Frontal cortex (tissue), 4 donors: ENCODE data around the gene CDK4. TPM values are rescaled to one million over a fixed set of nuclear protein-coding genes. Genes with fewer than 3 reads are reported as not detected.

Experiments
- DNase-seq, 2 donors: peaks; one replicate each; pipeline ENCODE4 v3.0.0; 2012; ENCODE audit warnings: low spot score in 2 of 2
- FAIRE-seq: peaks from 2 replicates; lab custom pipeline; 2012; peaks lifted over from hg19 to GRCh38; lab: Jason Lieb, UNC
- total RNA-seq: library from RNA; depleted of rRNA; stranded (reverse); fragments of >200 nt; gene quantifications from one replicate; pipeline ENCODE4 v1.2.3, GENCODE V29; 2014
- donor health status: control.
- donor health status: control.
- donor health status: control.

Gene CDK4
- total RNA-seq, 1 donor from 2014 or later, result 51.4 TPM

DNA sequence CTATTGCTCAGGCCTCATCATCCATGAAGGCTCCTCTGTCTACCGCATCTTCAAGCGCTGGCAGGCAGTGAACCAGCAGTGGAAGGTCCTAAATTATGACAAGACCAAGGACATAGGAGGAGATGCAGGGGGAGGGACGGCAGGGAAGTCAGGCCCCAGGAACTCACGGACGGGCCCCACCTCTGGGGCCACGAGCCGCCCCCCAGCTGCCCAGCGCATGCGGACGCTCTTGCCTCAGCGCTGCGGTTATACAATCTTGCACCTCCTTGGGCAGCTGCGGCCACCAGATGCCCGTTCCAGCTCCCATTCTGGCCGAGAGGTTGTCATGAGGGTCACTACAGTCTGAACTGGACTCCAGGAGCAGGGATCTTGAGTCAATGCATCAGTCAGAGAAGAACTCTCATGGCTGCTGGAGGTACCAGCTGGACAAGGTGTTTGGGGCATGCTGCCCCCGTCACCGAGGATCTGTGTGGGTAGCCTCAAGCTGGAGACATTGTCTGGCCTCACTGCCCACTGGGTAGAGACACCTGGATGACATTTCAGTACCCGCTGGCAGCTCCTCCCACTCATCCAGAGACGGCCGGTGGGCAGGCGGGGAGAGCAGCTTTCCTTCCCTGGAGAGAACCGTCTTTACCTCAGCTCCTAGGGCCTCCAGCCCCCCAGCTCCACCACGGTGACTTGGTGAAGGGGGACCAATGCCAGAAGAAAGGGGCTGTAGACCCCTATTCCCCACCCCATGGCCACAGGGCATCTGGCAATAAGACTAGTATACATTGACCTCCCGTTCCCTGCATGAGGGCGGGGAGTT, 6.6 kb upstream of the CDK4 start:
- DNase-seq (no peak), FAIRE-seq (no peak)

DNA sequence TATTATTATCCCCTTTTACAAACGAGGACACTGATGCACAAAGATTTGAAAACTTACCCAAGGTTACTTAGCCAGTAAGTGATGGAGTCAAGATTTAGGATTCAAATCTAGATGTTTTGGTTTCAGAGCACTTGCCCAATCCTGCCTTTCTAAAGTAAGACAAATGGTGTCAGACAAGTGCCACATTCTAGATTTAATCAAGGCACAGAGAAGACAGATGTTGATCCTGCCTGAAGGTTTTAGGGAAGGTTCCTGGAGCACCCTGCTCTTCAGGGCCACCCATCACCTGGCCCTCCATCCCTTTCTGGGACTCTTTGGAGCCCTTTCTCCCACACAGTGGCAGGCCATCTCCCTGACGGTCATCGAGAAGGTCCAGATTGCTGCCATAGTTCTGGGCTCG, 5.7 kb upstream of the CDK4 start:
- no peak for FAIRE-seq
- no peak for DNase-seq

DNA sequence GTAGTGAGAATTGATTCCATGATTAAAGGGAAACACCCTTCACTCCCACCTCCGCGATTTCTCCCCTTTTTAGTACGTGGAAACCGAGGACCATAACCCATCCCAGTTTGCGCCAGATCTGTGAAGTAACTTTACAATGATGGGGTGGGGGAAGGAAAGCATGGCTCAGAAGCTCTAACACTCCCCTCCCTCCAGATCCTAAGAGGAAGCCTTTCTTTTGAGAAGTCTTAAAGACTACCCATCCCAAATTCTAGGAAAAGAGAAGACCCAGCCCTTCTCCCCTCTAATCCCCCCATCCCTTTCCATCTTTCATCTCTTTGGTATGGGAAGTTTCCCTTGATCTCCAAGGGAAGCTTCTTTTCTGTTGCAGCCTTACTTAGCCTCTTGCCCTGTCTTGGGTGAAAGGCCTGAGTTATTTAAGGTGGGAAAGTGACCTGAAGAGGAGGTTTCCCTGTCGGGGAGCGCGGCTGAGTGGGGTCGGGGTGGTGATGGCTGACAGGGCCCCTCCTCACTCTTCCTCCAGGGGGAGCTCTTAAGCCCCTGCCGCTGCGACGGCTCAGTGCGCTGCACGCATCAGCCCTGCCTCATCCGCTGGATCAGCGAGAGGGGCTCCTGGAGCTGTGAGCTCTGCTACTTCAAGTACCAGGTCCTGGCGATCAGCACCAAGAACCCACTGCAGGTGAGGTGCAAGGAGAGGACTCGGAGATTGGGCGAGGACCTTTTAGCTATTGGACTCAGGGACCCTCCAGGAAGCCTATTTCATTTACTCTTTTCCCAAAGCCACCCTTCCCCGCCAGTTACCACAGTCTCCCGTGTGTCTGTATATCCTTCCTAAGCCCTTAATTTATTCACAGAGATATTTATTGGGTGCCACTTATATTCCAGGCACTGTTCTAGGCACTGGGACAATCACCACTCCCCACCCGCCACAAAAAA, 4.6 kb upstream of the CDK4 start:
- DNase-seq (no peak), FAIRE-seq (no peak)

DNA sequence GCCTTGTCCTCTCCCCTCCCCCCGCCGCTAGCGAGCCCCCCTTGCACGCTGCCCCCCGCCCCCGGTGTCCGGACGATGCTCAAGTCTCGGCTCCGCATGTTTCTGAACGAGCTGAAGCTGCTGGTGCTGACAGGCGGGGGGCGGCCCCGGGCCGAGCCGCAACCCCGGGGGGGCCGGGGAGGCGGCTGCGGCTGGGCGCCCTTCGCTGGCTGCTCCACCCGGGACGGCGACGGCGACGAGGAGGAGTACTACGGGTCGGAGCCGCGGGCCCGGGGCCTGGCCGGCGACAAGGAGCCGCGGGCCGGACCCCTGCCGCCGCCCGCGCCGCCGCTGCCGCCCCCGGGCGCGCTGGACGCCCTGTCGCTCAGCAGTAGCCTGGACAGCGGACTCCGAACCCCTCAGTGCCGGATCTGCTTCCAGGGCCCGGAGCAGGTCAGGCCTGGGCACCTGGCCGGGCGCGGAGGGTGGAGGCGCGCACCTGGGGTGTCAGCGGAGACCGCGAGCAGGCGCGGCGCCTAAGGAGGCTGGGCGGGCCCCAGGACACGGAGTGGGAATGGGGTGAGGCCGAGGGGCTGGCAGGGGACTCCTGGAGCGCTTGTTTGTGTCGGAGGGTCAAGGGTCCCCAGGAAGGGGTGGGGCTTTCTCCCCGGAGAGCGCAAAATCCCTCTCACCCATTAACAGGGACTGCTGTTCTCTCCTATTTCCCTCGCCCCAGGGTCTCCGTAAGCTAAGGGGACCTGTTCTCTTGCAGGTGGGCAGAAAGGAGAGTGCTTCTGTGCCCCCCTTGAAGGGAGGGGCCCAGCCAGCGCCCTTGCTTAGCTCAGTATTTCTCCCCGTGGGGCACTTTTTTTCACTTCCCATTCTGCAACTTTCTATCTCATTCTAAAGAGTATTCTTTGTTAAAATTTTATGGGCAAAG, 3.6 kb upstream of the CDK4 start:
- FAIRE-seq (no peak), DNase-seq (peak in 1 of 2 donors; percentile 75)

DNA sequence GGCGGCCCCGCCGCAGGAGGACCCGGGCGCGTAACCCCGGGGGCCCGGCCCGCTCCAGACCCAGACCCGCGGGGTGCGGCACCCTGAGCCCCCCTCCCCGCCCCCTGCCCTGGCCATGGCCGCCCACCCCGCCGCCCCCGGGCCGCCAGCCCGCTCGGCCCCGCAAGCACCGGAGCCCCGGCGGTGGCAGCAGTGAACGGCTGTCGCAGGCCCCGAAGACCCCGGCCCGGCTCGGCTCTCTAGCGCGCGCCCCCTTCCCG, 3.0 kb upstream of the CDK4 start:
- peak in 1 of 2 donors; percentile 54 for DNase-seq
- no peak for FAIRE-seq

DNA sequence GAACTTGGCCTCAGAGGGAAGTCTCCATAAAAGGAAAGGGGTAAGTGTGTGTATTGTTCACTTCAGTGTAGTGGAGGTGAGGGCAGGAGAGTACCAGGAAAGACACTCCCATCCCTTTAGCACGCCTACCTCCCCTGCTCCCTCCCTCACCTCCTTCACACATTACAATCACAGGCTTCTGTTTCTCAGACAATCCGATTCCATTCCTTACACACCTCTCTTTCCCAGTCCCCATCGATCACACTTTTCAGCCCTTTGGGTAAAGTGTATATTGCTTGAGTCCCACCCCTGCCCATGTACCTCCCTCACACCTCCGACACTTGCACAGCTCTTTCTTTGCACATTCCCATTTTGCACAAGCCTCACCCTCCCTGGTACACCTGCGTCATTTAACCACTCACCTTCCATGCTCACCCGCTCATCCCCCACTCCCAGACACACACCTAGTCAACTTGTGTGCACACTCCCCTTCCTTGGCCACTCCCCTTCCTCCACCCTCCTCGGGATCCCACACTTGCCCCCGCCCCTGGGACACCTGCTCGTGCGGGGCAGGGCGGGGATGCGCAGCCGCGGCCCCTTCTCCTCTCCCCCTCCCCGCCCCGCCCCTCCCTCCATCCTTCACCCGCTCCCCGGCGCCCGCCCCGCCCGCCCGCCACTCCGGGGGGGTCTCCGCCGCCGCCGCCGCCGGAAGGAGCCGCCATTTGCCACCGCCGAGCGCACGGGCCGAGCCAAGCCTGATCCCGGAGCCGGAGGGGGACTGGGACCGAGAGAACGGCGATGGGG, 2.5 kb upstream of the CDK4 start, which contains the start of gene MARCHF9:
MARCHF9 (plus strand) TSS at position 693 of the 783 bp plus-strand sequence. CDS start 426 bp downstream, outside the sequence.
- DNase-seq (peak; percentile 74 to 80), FAIRE-seq (no peak)

DNA sequence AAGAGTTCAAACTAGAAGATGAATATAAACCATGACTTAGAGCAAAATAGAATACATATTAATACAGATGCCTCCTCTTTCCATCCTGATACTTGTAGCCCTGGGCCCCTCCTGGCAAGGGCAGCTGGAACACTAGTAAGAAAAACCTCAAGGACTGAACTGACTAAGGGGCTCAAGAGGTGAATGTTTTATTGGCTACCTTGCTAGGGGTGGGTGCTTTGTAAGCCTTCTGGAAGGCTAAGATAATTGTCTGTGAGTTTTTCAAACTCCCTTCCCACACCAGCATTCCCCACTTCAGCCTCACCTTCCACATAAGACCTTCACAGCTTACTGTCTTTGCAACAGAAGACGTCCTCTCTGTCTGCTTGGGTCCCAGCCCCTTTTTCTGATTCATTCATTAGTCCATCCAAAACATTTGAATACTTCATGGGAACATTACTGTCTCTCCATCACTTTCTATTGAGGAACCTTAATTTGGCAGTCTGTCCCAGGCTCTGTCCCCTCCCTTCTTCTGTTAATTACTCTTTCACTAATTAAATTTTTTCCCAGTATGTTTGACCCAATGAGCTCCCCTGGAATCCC, 1.7 kb upstream of the CDK4 start:
- DNase-seq (no peak), FAIRE-seq (no peak)

DNA sequence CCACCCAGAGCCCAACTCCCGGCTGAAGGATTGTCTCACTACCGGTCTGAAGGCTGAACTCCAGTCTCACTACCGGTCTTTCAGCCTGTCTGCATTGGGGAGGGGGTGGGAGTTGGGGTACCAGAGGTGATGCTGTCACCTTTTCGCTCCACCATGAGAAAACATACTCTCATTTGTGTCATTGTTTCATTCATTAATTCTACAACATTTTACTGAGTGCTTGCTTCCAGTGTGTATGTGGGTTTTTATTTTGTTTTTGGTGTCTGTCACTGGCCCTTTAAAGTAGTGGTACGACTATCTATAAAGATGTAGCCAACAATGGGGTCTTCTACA, 524 bp upstream of the CDK4 start:
- FAIRE-seq, result no peak

DNA sequence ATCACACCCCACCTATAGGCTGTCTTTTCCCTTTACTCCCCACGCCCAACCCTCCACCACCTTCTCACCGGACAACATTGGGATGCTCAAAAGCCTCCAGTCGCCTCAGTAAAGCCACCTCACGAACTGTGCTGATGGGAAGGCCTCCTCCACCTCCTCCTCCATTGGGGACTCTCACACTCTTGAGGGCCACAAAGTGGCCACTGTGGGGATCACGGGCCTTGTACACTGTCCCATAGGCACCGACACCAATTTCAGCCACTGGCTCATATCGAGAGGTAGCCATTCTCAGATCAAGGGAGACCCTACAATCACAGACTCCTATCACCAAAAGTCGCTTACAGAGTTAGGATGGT, 700 bp downstream of the CDK4 start:
- no peak for FAIRE-seq

More for the DNA sequence above, 524 bp upstream of the CDK4 start:
- DNase-seq, result no peak

DNA sequence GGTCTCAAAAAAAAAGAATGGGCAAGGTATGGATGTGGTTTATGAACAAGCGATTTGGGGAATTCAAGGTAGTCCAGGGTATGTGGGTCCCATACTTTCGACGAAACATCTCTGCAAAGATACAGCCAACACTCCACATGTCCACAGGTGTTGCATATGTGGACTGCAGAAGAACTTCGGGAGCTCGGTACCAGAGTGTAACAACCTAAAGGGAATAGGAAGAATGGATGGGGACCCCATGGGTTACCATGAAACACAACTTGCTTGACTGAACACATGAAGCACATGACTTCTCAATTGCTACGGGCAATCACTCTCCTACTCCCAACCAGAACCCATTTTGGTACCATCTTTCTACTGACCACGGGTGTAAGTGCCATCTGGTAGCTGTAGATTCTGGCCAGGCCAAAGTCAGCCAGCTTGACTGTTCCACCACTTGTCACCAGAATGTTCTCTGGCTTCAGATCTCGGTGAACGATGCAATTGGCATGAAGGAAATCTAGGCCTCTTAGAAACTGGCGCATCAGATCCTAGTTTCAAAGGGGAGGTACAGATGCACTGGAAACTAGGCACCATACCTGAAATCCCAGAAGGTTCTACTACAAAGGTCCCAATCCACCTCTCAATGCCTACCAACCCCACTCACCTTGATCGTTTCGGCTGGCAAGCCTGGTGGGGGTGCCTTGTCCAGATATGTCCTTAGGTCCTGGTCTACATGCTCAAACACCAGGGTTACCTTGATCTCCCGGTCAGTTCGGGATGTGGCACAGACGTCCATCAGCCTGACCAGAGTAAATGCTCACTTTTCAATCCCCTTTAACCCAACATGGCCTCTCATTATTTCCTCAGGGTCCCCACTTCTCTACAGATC, 1.3 kb downstream of the CDK4 start:
- no peak for DNase-seq

More for the DNA sequence above, 700 bp downstream of the CDK4 start:
- no peak for DNase-seq

DNA sequence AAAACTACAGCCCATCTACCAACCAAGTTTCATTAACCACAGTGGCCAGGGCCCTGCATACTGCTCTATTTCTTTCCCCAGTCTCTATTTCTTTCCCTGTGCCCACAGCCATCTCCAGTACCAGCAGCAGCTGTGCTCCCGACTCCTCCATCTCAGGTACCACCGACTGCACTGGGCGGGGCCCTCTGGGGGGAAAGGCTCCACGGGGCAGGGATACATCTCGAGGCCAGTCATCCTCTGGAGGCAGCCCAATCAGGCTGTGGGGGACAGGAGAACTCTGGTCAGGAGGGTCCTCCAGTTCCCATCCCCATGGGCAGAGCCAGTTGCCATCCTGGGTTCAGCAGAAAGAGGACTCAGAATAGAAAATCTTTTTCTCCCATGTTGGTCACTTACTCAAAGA, 3.0 kb downstream of the CDK4 start:
- DNase-seq, result no peak
- no peak for FAIRE-seq

More for the DNA sequence above, 1.3 kb downstream of the CDK4 start:
- FAIRE-seq, result no peak

DNA sequence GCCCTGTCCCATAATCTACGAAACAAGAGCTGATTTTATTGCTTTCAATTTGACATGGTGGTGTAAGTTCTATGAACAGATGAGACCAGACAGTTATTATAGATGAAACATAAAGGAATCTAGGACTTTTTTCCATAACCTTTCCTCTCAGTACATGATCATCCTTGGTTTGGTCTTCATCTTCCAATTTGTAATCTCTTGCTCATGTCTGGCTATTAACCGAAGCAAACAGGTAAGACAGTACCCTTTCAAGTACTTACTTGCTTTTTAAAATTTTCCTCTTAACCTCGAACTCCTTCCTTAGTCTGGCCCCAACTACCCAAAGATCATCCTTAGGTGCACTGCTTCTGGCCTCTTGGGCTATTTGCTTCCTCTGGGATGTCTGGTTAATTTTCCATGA, 6.1 kb downstream of the CDK4 start:
- DNase-seq (no peak), FAIRE-seq (no peak)

DNA sequence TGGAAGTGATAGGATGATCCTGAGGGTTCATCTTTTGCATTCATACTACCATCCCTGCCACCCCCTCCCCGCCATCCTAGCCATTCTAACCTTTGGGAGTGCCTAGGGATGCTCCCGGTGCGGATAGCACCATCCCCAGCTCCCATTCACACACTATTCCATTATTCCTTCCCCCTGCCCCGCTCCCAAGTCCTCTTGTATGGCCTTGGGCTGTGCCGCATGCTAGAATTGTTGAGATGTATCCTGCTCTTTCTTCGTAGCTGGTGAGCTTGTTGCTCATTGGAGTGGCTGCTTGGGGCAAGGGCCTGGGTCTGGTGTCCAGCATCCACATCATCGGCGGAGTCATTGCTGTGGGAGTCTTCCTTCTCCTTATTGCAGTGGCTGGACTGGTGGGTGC, 6.6 kb downstream of the CDK4 start:
- FAIRE-seq, result no peak

DNA sequence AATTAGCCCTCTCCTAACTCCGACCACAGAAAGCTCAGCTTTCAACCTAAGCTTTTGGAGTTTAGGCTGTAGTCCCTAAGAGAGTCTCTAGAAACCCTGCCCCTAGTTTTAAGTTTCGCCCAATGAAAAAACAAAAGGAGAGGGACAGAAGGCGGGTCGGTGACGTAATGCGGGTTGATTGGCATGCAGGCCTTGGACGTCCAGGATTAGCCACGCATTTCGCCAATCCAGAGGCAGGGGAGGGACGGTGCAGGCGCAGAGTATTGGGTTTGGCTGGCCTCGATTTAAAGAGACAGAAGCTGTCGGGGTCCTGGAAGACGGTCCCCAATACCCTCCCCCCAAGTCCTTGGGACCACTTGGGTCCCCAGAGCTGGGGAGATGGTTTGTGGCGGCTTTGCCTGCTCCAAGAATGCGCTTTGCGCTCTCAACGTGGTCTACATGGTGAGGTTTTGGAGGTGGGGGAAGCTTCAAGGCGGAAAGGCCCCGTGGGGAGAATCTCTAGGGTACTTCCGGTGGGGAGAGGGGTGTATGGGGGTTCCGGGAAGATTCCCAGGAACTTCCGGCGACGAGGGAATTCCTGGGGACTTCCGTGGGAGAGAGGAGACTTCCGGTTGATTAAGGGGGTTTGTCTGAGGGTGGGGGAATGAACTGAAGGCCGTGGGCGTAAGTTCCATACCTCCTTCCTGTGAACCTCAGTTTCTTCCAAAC, 7.2 kb downstream of the CDK4 start, which contains the start of gene TSPAN31:
TSPAN31 (plus strand) TSS at position 263 of the 708 bp plus-strand sequence; CDS start at position 379, 116 bp downstream.
- peak; percentile 89 to 94 for DNase-seq

More for the DNA sequence above, 6.6 kb downstream of the CDK4 start:
- DNase-seq, result no peak

DNA sequence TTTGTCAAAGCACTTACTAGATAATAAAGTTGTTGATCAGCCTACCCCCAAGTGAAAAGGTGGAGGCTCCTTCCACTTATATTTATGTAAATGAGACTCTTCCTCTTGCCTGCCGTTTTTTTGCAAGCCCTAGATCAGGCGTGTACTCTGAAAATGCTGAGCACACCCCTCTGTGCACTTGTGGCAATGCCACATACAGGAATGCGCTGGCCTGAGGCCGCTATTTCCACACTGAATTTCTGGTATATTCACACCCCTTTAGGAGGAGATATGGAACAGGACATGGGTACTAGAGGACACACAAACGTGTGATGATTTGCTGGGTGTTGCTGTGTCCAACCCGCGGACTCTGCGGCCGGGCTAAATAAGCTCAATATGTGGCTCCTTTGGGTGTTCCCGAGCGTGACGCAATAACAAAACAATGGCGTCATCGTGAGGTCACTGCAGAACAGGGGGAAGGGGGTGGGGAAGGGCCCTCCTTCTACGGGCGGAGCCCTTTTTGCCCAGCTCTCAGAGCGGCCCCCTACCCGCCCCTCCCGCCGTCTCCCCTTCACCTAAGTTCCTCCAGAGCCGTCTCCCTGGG, 7.8 kb downstream of the CDK4 start:
- FAIRE-seq (no peak), DNase-seq (peak; percentile 58 to 77)

More for the DNA sequence above, 7.2 kb downstream of the CDK4 start, which contains the start of gene TSPAN31:
- no peak for FAIRE-seq

DNA sequence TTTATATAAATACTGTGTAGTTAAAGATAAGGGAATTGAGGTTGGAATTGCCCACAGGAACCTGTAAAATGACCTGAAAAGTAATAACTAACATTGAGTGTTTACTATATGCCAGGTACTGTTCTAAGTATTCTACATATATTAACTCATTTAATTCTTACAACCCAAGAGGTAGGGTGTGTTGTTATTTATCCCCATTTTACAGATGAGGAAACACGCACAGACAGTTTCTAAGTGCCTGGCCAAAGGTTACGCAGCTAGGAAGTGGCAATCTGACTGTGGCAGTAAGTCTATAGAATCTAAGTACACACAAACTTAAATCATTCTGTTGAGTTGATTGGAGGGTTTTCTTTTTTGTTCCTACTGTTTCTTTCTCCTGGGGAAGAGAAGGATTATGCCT, 8.3 kb downstream of the CDK4 start:
- no peak for DNase-seq
- no peak for FAIRE-seq
